HG03565 (cell line): ENCODE measurements around the gene CDH4.
A peak's percentile ranks its signal among the peaks of the same experiment; 100 is the strongest.

Experiments
- ATAC-seq: cut with Tn5 transposase; IDR thresholded peaks from one replicate; pipeline ENCODE4 v1.9.1; 2021; ENCODE audit warnings: mild to moderate bottlenecking, moderate library complexity; ENCODE audit not compliant: unreplicated experiment

CDH4 gene

DNA sequence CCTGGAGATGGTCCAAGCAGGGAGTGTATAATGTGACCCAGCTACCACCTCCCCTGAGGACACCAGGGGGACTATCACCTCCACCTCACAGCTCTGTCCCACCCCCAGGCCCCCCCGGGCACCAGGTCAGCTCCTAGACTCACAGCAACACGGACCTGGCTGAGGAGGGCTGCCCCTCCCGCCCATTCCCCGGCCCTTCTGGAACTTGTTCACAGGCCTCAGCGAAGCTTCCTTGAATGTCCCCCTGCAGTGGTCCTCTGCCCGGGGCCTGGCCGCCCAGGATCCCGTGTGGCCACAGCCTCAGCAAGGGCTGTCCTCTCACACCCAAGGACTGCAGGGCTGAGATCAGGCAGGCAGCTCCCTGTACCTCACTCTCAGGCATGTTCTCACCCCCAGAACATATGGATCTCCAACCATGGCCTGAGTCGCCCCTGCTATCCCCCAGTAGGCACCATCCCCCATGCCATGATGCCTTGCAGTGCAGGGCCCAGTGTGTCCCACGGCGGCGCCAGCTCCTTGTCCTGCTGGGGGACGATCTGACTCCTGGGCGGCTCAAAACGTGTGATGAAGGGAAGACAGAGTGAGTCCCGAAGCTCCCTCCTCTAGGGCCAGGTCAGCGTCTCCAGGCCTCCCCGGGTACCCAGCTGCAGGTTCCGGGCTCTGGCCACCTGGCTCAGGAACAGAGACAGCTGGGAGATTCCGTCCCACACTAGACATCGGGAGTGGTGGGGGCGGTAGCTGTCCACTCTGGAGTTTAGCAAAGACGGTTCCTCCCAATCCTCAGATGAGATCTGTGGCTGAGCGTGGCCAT lies 655.2 kb downstream of the CDH4 start:
- ATAC-seq: no peak

DNA sequence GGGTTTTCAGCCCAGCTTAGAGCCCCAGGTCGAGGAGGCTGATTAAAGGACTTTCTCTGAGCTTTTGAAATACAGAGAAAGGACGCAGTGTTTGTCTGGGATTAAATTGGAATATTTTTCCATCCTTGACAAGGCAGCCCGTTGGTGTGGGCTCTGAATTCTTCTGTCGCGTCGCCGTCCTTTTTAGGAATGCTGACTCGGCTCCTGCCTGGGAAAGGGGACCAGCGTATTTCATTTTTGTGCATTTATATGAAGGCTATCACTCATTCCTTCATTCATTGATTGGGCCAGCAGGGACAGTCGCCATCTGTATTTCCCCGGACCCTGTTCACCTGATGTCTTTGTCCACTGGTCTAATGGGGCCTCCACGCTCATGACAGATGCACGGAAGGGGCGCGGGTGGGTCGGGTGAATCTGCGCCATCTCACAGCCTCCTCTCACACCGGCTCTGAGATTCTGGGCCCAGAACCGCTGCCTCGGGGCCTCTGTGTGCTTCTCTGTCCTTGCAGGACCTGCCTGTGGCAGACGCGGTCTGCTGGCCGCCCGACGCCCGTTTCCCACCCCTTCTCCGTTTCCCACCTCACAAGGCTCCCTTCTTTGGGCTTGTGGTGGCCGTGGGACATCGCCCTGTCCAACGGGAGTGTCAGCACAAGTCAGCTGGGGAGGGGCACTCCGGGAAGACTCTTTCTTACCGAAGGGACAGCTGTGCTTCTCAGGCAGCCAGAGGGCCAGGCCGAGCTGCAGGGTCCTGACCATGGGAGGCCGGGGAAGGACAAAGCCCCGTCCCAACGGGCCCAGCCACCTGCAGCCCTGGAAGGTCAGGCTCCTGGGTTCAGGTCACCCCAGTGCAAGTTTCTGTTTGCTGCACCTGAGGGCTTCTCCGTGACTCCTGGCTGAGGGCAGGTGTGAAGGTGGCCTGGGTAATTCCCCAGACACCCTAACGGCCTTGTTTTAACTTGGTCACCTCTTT lies 656.3 kb downstream of the CDH4 start:
- no peak for ATAC-seq

DNA sequence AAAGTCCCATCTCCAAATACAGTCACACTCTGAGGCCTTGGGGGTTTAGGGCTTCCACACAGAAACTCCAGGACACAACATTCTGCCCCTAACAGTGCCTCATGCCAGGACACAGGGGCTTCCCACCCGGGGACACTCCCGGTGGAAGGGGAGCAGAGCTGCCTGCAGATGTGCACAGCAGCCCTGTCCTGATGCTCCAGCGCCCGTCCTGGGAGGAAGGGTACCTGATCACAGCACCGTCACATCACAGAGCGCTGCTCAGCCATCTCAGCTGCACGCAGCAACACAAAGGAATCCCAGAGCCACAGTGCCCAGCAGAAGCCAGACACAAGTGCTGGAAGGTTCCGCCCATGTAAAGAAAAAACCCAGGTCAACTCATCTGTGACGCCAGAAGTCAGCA lies 657.0 kb downstream of the CDH4 start:
- ATAC-seq: no peak

DNA sequence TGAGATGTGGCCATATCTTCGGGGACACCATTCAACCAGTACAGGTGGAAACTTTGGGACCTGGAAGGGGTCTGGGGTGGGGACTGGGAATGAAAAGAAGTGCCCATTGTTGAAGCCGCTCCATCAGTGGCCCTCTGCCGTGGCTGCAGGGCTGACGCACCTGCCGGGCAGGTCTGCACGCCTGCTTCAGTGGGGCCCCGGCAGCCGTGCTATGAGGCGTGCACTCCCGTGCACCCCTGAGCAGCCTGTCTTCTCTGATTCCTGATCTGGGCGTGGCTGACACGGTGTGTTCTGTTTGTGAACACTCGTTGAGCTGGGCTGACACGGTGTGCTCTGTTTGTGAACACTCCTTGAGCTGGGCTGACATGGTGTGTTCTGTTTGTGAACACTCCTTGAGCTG lies 657.8 kb downstream of the CDH4 start:
- ATAC-seq: no peak

DNA sequence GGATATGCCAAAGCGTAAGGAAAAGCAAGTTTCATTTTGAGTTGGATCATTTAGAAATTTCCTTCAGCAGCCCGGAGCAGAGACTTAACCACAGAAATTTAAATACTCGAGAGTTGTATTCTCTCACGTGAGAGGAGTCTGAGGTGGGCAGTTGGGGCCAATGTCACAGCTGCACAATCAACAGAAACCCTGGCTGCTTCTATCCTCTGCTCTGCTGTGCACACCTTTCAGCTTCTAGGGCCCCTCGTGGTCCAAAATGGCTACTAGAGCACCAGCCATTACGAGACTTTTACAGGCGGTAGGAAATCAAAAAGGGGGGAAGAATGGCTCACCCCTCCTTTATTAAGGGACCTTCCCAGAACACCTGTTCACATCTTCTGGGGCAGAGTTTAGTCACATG lies 659.8 kb downstream of the CDH4 start:
- ATAC-seq: no peak

DNA sequence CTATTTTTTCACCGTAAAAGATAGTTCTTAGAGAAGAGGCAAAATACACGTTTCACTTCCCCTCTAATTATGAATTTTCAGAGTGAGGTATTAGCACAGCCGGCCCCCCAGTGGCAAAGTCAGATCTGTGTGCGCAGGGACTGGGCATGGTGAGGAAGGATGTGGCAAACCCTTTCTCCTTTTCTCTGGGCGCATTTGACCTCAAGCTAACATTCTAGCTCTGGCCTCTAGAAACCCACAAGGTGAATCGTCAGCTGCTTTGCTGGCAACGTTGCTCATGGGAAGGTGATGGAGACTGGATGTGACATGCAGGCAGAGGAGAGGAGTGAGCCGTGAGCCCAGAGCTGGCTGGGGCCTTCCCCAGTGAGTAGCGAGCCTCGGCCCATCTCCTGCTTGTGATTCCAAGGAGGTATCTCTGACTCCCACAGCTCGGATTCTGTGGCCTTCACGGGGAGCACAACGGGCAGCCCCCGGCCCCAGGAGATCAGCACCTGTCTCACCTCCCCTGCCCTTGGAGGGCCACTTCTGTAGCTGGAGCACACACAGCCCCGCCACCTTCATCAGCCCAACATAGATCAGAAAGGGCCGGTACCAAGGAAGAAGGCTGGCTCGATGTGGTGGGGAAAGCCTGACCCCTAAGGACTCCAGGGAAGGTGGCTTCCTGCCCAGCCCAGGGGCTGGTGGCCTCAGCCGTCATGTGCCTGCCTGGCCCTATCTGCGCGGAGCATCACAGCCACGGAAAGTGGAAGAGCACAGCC lies 660.8 kb downstream of the CDH4 start:
- peak; percentile 83 for ATAC-seq

DNA sequence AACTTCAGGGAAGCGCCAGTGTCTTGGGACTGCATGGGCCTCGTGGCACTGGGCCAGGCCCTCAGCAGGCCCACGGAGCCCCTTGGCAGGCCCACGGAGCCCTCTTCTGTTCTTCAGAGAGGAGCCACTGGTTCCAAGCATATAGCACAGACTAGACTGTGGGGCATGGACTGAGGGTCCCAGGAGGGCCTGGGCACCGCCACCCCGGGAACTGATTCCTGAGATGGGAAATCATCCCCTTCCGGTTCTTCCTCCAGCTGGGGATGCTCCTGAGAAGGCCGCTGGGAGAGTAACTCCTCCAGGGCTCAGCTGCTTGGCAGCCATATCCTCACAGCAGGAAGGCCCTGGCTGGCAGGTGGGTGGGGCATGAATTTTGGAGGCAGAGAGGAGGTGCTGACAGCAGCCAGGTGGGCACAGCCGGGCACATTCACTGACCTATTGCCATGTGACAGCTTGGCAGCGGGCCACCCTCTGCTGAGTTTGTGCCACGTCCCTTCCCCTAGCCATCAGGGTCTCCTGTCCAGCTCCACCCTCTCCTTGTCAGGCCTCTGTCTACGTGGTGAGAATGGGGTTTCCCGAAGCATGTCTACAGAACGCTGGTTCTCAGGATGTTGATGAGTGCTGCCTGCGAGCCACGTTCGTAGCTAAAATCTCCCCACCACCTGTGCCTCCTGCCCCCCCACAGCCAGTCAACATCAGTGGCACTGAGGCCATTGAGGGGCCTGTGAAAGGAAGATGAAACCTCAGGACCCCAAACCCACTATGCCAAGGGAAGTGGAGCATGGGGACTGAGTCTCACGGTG lies 661.6 kb downstream of the CDH4 start:
- ATAC-seq: no peak

DNA sequence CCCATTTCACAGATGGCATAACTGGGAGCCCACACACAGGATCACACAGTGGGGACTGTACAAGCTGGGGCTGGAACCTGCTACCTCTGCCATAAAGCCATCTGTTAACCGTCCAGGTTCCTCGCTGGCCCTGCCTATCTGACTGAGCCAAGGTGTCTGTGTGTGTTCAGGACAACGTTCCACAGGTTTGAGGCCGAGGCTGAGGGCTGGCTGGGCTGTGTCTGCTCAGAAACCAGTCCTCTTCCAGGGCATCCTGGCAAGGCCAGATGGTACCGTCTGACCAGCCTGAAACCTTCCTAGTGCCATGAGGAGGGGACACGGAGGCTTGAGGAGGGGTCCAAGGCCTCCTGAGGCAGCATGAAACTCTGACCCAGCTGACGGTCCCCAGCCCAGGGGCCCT lies 663.0 kb downstream of the CDH4 start:
- ATAC-seq: no peak

DNA sequence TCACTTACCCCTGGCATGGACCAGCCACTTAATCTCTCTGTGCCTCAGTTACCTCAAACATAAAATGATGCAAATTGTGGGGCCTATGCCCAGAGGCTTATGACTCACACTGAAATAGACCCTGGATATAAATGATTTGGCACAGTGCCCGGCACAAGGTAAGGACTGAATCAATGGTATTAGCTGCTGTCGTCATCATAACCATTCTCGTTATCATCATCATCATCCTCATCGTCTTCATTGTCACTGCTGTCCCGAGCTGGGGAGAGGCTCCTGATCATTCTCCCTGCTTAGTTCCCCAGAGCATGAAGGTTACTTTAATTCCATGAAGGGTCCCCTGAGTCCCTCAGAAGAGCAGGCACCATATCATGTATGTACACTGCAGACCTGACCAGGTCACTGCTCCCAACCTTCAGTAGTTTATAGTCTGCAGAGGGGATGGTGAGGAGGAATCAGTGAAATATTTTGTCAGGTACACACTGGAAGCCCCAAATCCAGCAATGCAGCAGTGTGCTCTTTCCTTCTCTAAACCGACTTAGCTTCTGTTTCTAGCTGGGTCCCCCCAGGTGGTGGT lies 664.3 kb downstream of the CDH4 start:
- ATAC-seq: no peak

DNA sequence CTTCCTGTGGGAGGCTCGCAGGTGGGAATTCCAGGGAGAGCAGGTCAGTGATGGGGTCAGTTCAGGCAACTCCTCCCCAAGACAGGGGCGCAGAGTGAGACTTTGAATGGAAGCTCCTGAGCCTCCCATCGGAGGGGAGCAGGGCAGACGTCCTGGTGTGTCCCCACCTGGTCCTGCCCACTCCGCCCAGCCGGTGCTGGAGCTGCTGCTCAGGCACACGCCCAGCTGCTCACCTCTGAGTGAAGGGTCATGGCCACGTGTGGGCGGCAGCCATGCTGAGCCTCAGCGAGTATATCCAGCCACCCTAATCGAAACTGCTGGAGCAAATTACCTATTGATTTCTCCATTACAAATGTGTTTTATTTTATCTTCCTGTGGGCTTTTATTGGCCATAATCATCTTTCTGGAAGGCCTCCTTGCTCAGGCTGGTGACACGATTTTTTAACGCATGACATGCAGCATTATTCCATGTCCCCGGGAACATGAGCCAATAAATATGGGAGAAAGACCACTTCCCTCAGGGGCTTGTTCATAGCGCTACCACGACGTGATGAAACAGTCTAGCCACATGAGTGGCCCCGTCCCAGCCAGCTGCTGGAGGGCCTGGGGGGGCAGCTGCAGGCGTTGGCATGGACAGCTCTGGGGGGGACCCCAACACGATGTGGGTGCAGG lies 665.5 kb downstream of the CDH4 start:
- ATAC-seq: no peak

DNA sequence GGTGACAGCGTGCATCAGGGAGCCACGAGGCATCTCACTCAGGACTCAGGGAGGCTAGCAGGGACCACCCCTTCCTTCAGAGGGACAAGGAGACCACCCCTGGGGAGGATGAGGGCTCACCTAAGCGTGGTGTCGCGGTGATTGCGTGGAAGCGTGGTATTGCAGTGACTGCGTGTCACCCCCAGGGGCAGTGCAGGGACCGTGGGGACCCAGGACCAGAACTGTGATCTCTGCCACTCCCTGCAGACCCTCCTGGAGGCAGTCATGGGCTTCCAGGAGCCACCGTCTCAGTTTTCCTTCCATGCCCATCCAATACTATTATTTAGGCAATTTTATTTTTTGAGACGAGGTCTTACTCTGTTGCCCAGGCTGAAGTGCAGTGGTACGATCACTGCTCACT lies 666.5 kb downstream of the CDH4 start:
- no peak for ATAC-seq

DNA sequence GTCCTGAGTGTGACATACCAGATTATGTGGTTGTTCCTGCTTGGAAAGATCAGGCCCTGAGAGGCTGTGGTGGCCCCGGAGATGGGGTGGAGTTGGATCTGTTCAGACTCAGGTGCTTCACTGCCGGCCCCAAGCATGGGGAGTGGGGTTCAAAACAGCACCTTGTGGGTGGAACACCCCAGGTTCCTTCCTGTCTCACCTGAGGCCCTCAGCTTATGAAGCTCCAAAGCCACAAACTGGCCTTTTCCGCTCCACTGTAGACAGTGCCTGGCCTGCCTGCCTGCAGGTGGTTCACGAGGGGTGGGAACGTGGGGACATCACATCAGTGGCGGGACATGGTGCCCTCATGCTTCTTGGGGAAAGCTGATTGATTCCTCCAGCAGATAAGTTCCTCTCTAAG lies 667.2 kb downstream of the CDH4 start:
- no peak for ATAC-seq

DNA sequence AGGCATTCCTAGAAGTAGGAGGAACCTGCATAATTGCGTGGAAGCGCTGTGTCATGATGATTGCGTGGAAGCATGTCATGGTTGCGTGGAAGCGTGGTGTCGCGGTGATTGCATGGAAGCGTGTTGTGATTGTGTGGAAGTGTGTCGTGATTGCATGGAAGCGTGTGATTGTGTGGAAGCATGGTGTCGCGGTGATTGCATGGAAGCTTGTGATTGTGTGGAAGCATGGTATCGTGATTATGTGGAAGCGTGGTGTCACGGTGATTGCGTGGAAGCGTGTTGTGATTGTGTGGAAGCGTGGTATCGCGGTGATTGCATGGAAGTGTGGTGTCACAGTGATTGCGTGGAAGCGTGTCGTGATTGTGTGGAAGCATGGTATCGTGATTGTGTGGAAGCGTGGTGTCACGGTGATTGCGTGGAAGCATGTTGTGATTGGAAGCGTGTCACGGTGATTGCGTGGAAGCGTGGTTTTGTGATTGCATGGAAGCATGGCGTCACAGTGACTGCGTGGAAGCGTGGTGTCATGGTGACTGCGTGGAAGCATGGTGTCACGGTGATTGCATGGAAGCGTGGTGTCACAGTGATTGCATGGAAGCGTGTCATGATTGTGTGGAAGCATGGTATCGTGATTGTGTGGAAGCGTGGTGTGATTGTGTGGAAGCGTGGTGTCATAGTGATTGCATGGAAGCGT lies 667.8 kb downstream of the CDH4 start:
- ATAC-seq: no peak

DNA sequence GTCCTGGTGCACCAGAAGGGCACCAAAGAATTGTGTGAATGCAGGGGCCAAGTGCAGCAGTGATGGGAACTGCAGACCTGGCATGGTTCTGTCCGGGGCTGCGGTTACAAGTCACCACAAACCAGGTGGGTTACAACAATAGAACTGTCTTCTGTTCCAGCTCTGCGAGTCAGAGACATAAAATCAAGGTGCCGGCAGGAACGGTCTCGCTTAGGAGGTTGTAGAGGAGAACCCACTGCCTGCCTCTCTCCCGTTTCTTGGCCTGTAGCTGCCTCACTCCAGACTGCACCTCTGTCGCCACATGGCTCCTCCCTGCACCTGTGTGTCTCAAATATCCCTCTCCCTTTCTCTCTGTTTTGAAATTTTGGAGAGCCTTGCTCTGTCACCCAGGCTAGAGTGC lies 670.4 kb downstream of the CDH4 start:
- no peak for ATAC-seq

DNA sequence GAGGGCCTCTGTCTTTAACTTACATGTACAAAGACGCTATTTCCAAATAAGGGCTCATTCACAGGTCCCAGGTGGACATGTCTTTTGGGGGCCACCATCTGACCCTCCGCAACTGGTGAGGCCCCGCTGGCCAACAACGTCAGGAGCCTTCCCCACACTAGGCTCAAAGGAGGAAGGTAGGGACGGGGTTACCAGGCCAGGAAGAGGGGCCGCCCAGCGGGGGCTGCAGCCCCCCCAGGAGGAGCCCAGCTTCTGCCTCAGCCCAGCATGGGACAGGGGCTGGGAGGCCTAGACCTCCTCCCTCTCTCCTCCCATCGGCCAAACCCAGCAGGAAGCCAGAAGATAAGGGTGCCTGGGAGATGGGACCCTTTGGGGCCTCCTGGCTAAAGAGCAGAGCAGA lies 670.9 kb downstream of the CDH4 start:
- ATAC-seq: no peak

DNA sequence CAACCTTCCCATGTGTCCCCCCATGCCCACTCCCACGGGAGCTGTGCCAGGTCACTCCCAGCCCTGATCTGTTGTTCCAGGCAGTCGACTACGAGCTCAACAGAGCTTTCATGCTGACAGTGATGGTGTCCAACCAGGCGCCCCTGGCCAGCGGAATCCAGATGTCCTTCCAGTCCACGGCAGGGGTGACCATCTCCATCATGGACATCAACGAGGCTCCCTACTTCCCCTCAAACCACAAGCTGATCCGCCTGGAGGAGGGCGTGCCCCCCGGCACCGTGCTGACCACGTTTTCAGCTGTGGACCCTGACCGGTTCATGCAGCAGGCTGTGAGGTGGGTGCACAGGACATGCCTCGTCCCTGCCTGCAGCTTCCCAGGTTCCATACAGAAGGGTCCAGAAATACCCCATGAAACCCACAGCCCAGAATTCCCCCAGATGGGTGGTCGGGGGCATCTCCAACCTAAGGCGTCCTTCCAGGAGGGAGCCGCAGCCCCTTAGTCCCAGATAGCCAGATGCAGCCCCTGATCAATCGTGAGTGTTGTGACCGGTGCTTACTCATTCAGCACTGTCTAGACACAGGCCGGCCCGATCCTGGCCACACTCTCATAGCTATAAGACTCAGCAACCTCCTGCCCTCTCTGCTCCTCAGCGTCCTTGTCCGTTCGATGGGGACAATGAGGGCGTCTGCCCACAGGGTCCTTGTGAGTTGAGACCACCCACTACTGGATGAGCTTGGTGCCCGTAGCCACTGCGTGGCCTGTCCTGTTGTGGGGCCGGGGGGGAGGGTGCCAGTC lies 671.5 kb downstream of the CDH4 start:
- ATAC-seq: no peak

DNA sequence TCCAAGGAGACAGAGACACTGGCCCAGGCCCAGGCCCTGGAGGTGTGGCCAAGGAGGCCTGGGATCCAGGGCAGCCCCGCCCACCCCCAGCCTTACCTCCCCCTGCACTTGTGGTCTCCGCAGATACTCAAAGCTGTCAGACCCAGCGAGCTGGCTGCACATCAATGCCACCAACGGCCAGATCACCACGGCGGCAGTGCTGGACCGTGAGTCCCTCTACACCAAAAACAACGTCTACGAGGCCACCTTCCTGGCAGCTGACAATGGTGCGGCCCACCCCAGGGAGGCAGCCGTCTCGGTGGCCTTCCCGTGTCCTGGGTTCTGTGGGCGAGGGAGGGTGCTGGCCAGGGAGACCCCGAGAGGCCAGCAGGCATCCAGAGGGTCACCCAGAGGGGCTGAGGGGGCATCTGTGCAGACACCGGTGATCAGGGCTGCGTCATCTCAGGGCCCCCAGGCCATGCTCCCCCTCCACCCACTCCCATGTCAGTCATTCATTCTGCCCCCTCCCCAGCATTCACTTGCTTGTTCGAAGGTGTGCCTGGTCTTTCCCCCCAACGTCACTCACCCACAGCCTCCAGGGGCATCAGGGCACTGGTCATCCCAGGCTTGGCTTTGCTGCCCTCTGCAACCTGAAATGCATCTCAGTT lies 672.3 kb downstream of the CDH4 start:
- no peak for ATAC-seq
